ENCODE results near the gene DCAF4. TPM values are rescaled to one million over a fixed set of nuclear protein-coding genes. Genes with fewer than 3 reads are reported as not detected.
"Not testable (repeated sequence)": the region's sequence is repeated elsewhere in the genome, so short reads cannot be mapped to it uniquely, and the experiment has no call there.

Gene DCAF4
- total RNA-seq, 2 experiments from 2014 or later: 24.0 to 27.7 TPM

- ChIA-PET CTCF (interaction anchor here (3.6 kb wide), 1 partner anchor 24 kb away, joined by 13 read pairs; no protein-coding TSS in a partner anchor), POLR2A (no interaction called here)
Measured at GRCh38 chr14:72924337-72924736, 1.9 kb upstream of the DCAF4 start.

- ChIA-PET POLR2A (no interaction called here), CTCF (interaction anchor here (3.6 kb wide), 1 partner anchor 23 kb away, joined by 13 read pairs; no protein-coding TSS in a partner anchor)
Measured at GRCh38 chr14:72925171-72925759, 999 bp upstream of the DCAF4 start.

- CTCF ChIA-PET: interaction anchor here (0.6 to 3.6 kb wide), 2 partner anchors 11 to 23 kb away, joined by 3 to 13 read pairs; no protein-coding TSS in a partner anchor
- POLR2A ChIA-PET: no interaction called here
Measured at GRCh38 chr14:72925815-72926291, 411 bp upstream of the DCAF4 start.

DNA sequence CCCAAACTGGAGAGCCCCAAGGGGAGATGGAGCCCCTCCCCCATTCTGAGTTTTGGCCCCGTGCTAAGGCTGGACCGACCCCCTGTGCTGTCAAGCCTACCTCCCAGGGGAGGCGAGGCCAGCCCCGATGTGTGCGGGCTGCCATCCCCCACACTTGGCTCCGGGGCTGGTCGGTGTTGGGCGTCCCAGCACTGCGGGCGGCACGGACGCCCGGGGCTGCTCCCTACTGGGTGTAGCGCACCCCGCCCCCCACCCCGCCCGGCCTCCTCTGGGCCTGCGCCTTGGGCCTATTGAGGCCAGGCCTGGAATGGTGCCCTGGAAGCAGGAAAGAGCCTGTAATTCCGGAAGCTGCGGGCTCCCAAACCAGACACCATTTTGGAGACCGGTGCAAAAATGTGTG lies 2.6 kb downstream of the DCAF4 start:
- ChIA-PET POLR2A (interaction anchor here (0.6 kb wide), 1 partner anchor 224 kb away, joined by 3 read pairs; no protein-coding TSS in a partner anchor), CTCF (no interaction called here)

DNA sequence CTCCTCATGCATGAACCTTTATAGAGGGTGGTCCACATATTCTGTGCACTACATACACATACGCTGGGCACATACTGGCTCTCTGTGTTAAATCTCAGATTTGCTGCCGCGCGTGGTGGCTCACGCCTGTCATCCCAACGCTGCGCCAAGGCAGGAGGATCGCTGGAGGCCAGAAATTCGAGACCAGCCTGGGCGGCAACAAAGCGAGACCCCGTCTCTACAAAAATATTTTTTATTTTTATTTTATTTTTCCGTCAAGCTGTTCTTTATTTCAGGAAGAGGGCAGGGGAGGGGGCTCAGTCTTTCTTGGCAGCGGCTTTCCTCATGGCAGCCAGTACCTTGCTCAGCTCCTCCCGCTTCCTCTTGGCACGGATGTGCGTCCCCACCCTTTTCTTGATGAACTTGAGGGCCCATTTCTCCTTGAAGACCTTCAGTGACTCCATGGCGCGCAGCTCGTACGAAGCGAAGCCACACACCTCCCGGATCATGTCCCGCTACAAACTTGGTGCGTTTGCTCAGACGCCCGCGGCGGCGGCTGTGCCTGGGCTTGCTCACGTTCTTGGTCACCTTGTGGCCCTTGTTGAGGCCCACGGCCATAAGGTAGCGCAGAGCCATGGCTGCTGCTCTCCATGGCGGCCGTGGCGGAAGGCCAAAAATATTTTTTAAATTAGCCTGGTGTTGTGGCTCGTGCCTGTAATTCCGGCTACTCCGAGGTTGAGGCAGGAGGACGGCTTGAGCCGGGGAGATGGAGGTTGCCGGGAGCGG lies 3.2 kb downstream of the DCAF4 start:
- CTCF ChIA-PET: interaction anchor here (0.6 kb wide), 1 partner anchor 15 kb away, joined by 3 read pairs; no protein-coding TSS in a partner anchor
- POLR2A ChIA-PET: interaction anchor here (0.6 kb wide), 1 partner anchor 224 kb away, joined by 3 read pairs; no protein-coding TSS in a partner anchor

DNA sequence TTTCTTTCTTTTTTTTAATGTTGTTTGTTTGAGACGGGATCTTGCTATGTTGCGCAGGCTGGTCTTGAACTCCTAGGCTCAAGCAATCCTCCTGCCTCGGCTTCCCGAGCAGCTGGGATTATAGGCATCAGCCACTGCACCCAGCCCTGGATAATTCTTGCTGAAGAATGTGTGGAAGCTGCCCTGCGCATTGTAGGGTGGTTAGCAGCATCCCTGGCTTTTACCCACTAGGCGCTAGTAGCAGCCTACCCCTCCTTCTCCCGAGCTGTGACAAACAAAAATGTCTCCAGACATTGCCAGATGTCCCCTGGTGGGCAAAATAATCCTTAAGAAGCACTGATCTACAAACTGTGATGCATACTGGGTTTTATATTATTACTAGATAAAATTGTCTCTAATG lies 6.6 kb downstream of the DCAF4 start:
- POLR2A ChIA-PET: no interaction called here
- CTCF ChIA-PET: interaction anchor here (0.7 kb wide), 1 partner anchor 12 kb away, joined by 3 read pairs; no protein-coding TSS in a partner anchor

DNA sequence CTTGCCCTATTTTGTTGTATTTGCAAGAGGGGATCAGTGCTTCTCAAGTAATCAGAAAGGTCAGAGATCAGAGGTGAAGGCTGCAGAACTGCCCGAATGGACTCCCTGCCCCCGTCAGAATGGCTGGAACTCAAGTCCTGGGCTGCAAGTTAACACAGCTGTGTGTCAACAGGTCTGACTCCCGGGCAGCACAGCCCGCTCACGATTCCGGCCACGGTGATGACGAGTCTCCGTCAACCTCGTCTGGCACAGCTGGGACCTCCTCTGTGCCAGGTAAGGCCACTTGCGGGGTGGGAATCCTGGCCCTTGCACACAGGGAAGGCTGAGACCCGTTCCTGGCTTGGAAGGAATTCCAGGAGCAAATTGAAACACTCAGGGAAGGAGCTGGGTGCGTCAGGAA lies 13.4 kb downstream of the DCAF4 start:
- ChIA-PET CTCF (interaction anchor here (1.8 kb wide), 1 partner anchor 10 kb away, joined by 5 read pairs; no protein-coding TSS in a partner anchor), POLR2A (interaction anchor here (0.5 kb wide), 1 partner anchor 71 kb away, joined by 8 read pairs; no protein-coding TSS in a partner anchor)

GRCh38 chr14:72941286-72941985 lies 15.2 kb downstream of the DCAF4 start:
- ChIA-PET POLR2A (interaction anchor here (0.6 kb wide), 1 partner anchor 111 kb away, joined by 3 read pairs; no protein-coding TSS in a partner anchor), CTCF (no interaction called here)

DNA sequence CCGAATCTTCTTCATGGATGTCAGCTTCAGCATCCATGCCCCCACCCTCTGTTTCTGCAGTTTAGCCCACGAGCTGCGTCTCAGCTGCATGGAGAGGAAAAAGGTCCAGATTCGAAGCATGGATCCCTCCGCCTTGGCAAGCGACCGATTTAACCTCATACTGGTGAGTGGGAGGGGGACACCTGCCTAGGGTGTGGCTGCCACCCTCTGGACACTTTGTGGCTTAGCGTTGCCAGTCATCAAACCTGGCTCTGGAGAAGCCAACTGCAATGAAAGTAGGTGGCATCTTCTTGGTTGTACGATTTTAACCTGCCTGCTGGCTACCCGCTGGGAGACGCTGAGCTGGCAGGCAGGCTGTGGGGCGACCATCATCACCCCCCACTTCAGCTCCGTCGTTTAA lies 16.7 kb downstream of the DCAF4 start:
- ChIA-PET CTCF (no interaction called here), POLR2A (no interaction called here)

DNA sequence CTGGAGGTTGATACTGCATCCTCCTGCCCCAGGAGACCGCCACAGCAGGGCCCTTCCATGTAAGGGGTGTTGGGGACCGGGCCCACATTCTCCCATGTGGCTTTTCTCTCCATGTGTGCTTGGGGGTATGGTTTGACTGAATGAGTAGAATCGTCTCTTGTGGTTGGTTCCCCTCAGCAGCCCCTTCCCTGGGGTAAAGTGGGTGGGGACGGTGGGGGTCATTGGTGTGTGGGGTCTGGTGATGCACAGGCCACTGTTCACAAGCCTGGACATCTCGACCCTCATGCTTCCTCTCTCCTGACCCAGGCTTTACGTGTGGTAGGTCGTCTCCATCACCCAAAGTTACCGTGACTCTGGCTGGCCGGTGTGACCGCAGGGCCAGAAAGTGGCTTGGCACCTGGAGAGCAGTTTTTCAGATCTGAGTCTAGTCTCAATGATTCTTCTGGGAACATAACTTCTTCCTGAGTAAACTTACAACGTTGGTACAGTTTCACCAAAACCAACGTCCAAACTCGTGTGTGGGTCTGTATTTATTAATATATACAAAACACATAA lies 17.7 kb downstream of the DCAF4 start:
- POLR2A ChIA-PET: no interaction called here
- CTCF ChIA-PET: interaction anchor here (0.9 kb wide), 1 partner anchor 17 kb away, joined by 4 read pairs; no protein-coding TSS in a partner anchor

GRCh38 chr14:72945356-72946027 lies 19.2 kb downstream of the DCAF4 start:
- POLR2A ChIA-PET: no interaction called here
- CTCF ChIA-PET: interaction anchor here (0.6 kb wide), 1 partner anchor 12 kb away, joined by 3 read pairs; no protein-coding TSS in a partner anchor

DNA sequence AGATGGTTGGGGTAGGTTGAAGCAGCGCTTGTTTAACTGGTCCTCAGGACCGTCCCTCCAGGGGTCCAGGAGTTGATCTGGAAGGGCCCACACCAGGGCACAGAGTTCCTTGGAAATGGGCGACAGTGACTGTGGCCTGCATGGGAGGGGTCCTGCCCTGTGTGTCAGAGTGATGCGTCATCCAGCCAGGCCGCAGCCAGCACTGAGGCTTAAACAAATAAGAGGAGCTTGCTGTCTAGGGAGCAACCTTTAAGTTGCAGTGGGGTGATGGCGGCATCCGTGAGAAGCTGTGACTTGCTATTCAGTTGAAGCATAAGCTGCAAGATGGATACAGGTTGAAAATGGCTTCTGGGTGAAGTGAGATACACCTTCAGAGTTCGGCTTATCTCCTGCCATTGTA lies 20.2 kb downstream of the DCAF4 start:
- ChIA-PET CTCF (interaction anchor here (0.7 kb wide), 1 partner anchor 395 kb away, joined by 3 read pairs; no protein-coding TSS in a partner anchor), POLR2A (no interaction called here)

DNA sequence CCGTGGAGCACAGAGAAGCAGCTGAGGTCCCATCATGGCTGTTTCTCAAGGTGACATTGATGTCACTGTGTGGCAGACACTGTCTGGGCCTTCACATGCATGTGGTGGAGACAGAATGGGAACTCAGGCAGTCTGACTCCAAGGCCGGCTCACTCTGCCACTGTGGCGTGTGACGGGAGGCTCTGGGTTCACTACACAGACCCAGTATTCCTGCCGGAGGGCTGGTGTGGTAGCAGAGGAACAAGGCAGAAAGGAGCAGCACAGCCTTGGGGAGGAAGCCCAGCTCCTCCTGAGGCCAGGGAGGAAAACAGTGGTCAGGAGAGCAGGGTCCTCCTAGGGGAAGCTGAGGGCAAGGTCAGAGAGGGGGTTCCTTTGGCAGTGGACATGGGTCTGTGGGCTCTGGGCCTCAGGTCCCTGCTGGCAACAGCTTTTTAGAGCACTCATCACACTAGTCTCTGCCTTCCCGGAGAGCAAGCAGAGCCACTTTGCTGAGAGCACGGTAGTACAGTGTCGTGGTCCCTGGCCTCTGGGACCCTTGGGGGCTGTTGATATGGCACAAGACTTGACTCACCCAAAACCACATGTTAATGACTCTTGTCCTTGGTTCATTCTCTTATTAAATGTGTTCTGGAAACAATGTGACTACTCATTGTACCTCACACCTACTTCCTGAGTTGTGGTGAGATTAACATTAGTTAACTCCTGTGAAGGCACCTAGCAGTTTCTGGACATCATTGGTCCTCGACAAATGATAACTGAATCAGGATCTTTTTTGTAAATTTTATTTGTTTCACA lies 21.3 kb downstream of the DCAF4 start:
- ChIA-PET CTCF (interaction anchor here (0.6 to 2.9 kb wide), 3 partner anchors 22 to 620 kb away, joined by 3 to 16 read pairs (median 13); partner anchors contain the start of gene DCAF4), POLR2A (interaction anchor here (0.8 kb wide), 1 partner anchor 9 kb away, joined by 3 read pairs; no protein-coding TSS in a partner anchor)

DNA sequence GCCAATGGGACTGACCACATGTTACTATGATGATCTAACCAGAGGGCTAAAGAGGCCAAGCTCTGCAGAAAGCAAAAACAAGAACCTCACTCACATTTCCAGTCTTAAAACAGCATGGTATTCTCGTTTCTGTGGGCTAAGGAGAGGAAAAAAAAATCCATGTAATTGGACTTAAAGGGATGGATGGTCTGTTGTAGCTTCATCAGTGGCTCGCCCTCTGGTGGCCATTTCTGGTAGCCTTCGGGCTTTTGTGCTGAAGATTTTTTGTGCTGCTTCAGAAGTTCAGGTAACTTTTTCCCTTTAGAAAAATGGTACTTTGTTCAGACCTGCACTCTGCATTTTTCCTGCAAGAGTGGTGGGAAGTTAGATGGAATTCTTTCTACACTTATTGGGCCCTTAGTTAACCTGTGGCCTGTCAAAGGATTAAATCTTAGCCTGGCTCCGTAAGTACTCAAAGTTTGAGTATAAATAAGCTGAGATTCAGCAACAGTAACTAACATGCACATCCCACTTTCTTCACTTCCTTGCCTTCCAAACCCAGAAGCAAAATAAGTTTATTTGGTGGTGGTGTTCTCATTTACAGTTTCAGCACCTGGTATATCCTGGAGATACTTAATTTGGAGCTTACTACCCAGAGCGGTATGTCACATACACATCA lies 22.3 kb downstream of the DCAF4 start:
- POLR2A ChIA-PET: interaction anchor here (0.8 kb wide), 1 partner anchor 10 kb away, joined by 3 read pairs; no protein-coding TSS in a partner anchor
- CTCF ChIA-PET: interaction anchor here (0.9 to 2.9 kb wide), 8 partner anchors 8 to 435 kb away, joined by 3 to 16 read pairs (median 4); partner anchors contain the start of gene DCAF4

- CTCF ChIA-PET: no interaction called here
Measured at GRCh38 chr14:72952171-72952570, 25.9 kb downstream of the DCAF4 start.

GRCh38 chr14:72956741-72957140 lies 30.5 kb downstream of the DCAF4 start:
- CTCF ChIA-PET, POLR2A ChIA-PET: not testable (repeated sequence)

More at GRCh38 chr14:72952171-72952570, 25.9 kb downstream of the DCAF4 start:
- POLR2A ChIA-PET: no interaction called here

DNA sequence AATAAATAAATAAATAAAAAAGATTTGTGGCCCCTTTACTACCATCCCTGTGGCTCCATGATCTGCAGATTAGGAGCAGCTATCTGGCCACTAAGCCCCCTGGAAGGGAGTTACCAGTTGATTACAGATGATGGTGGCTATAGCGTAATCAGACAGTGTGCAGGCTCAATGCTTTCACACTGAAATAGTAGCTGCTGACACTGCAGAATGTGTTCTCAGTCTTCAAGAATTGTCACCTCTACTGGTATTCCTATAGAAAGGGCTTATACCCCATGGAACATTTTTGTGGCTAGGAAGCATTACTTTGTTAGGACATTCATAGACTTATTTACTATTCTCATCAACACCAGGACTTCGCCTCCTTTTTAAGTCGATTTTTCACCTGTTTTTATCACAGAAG lies 30.9 kb downstream of the DCAF4 start:
- CTCF ChIA-PET: no interaction called here
- POLR2A ChIA-PET: no interaction called here
